GM12801 (cell line): Measurements from ENCODE around the gene MSI2.

Experiments
- TF ChIP-seq, protein P1 (sequence below): IDR thresholded peaks from one replicate; pipeline ENCODE4 v1.5.1; 2011; ENCODE audit warnings: control low read depth; ENCODE audit not compliant: insufficient read length; ENCODE audit errors: extremely low read depth

Gene MSI2

GRCh38 chr17:57724026-57724728 lies 467.9 kb downstream of the MSI2 start:
- TF ChIP-seq, protein P1, sequence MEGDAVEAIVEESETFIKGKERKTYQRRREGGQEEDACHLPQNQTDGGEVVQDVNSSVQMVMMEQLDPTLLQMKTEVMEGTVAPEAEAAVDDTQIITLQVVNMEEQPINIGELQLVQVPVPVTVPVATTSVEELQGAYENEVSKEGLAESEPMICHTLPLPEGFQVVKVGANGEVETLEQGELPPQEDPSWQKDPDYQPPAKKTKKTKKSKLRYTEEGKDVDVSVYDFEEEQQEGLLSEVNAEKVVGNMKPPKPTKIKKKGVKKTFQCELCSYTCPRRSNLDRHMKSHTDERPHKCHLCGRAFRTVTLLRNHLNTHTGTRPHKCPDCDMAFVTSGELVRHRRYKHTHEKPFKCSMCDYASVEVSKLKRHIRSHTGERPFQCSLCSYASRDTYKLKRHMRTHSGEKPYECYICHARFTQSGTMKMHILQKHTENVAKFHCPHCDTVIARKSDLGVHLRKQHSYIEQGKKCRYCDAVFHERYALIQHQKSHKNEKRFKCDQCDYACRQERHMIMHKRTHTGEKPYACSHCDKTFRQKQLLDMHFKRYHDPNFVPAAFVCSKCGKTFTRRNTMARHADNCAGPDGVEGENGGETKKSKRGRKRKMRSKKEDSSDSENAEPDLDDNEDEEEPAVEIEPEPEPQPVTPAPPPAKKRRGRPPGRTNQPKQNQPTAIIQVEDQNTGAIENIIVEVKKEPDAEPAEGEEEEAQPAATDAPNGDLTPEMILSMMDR: no peak

DNA sequence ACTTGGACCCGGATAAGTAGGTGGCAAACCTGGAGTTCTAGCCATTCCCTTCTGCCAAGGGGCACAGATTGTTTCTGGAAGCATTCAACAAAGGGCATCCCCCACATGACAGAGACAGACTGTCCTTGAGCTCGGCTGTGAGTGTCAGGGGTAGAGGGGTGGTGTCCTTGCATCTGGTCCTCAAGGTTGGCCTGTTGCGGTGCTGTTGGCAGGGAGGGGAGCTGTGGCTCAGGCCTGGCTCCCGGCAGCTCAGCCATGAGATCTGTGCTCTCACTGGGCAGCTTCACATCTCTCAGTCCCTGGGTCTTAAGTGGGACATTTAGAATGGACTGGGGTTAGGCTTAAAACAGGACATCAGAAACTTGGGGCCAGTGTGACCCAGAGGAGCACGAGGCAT lies 468.4 kb downstream of the MSI2 start:
- TF ChIP-seq, protein P1: no peak

GRCh38 chr17:57726213-57726790 lies 470.0 kb downstream of the MSI2 start:
- TF ChIP-seq, protein P1: no peak

DNA sequence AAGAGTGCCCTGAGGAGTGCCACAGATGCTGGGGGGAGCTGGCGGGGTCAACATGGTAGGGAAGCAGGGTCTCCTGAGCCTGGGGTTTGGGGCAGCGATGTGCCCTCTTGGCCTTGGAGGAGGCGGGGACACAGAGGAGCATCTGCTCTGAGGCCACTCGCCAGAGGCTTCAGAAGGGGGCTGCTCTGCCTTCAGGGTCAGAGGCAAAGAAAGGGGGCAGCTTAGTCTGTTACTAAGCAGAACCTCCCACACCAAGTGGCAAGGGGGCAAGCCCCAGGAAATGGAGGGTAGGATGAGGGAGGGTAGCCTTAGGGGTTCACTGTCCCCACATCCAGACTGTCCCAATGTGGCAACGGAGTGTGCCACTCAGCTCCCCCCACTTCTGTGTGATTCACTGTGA lies 470.5 kb downstream of the MSI2 start:
- TF ChIP-seq, protein P1: no peak

DNA sequence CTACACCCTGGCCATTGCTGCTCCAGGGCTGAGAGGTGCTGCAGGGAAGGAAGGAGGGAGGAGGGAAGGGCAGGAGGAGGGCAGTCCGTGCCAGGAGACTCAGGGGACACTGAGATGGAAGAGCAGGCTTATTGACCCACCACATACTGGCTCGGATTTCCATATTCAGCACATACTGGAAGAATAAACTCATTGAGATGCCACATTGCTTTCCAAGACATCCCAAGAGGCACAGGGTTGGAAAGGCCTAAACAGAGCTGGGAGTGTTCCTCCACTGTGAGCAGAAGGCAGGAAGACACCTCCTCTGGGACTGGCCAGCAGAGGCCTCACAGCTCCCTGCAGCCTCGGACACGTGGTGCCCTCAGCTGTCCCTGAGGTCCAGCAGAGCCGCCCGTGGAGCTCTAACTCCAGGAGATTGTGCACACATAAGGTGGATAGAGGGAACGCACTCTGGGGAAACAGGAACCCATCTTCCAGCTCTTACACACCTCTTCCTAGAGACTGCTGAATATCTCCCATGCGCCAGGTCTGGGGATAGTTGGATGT lies 471.4 kb downstream of the MSI2 start:
- TF ChIP-seq, protein P1: no peak

DNA sequence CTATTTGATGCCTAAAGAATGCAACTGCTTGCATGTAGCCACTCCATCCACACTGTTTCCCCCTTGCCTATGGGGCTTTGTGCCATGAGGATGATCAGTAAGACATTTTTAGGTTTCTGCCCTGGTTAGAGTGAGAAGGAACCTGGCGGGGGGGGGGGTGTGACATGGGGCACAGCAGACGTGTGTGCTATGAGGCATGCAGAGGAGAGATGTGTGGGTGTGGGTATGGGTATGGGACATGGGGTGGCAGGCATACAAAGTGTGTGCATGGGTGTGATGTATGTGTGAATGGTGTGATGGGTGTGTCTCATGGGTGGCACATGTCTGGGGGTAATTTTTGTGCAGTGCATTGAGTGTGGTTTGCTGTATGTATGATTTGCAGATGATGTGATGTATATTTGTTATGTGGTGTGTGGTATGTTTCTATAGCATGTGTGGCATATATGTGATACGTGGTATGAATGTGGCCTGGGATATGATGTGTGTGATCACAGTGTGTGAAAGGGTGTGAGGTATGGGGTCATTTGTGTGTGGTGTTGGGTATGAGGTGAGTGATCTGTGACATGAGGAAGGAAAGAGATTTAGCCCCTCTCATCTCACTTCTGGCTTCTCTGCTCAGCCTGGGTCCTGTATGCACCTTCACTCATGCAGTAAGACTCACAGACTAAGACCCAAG lies 473.8 kb downstream of the MSI2 start:
- TF ChIP-seq, protein P1: no peak

DNA sequence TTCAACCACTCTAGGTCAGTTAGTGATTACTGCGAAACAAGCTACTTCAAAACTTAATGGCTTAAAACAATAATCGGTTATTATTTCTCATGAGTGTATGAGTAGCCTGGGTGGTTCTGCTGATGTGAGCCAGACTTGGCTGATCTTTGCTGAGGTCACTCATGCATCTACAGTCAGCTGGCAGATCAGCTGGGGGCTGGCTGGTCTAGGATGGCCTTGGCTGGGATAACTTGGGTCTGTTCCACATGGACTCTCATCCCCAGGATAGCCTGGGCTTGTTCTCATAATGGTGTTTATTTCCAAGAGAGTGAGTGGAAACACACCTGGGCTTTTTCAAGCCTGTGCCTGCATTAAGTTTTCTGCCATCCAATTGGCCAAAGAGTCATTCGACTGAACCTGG lies 475.7 kb downstream of the MSI2 start:
- TF ChIP-seq, protein P1: no peak
